Adipocyte (in vitro differentiated cells): ENCODE measurements around the gene STOX1.
"Not testable (repeated sequence)": the region's sequence is repeated elsewhere in the genome, so short reads cannot be mapped to it uniquely, and the experiment has no call there.

ENCODE experiments used
- DNase-seq: peaks from one replicate; pipeline ENCODE4 v3.0.0-alpha.2; 2015; ENCODE audit warnings: low read depth
- H3K27me3 ChIP-seq: replicated peaks from 2 replicates; pipeline ENCODE4 v1.7.0; 2013; ENCODE audit warnings: mild to moderate bottlenecking, low read length, moderate library complexity; ENCODE audit not compliant: control insufficient read depth, insufficient read depth
- H3K36me3 ChIP-seq: 2 replicates; pipeline ENCODE4 v1.7.0; 2013; ENCODE audit warnings: low read length, mild to moderate bottlenecking, moderate library complexity; ENCODE audit not compliant: control insufficient read depth, insufficient read depth, severe bottlenecking
- H3K4me1 ChIP-seq: 2 replicates; pipeline ENCODE4 v1.7.0; 2013; ENCODE audit warnings: mild to moderate bottlenecking, low read length, moderate library complexity; ENCODE audit not compliant: control insufficient read depth, insufficient read depth
- H3K4me3 ChIP-seq: 2 replicates; pipeline ENCODE4 v1.7.0; 2013; ENCODE audit warnings: mild to moderate bottlenecking, low read length, moderate library complexity
- H3K9ac ChIP-seq: 2 replicates; pipeline ENCODE4 v1.7.0; 2013; ENCODE audit warnings: mild to moderate bottlenecking, low read length, moderate library complexity
- H3K9me3 ChIP-seq: 2 replicates; pipeline ENCODE4 v1.7.0; 2013; ENCODE audit warnings: mild to moderate bottlenecking, low read length, moderate library complexity; ENCODE audit not compliant: control insufficient read depth

The STOX1 gene

DNA sequence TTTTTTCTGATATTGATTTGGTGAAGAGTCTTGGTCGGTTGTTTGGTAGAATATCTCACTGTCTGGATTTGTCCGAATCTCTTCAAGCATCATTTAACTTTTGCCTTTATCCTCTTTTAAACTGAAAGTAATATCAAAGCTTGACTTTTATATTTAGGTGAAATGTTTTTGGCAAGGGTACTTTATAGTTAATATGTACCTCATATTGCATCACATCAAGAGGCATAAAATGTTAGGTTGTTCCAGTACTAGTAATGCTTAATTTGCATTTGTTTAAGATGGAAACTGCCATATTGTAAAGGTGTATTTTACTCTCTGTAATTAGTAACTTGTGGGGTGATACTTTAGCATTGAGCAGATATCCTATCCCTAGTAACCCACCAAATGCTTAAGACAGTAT, 111.6 kb downstream of the STOX1 start:
- no peaks in the 10 kb centered on the region for H3K27me3 ChIP-seq
- no peaks in the 10 kb centered on the region for H3K9me3 ChIP-seq
- H3K36me3 ChIP-seq: peaks cover 49% of the 10 kb centered on the region
- H3K4me1 ChIP-seq: peaks cover 15% of the 10 kb centered on the region
- no peak overlapping the region for H3K9ac ChIP-seq
- no peak overlapping the region for H3K4me3 ChIP-seq
- no peak for DNase-seq

DNA sequence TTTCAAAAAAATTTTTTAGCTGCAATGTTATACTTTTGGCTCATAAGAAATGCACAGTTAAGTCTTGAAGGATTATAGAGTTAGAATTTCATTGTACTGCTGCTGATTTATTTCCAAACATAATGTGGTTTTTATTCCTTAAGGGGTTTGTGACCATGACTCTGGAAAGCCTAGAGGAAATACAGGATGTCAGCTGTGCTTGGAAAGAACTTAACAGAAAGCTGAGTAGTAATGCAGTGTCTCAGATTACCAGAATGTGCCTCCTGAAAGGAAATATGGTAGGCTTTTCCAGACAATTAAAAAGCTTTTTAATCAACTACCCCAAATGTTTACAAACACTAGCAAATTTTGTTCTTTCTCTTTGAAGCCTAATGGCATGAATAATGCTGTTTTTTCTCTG, 113.6 kb downstream of the STOX1 start:
- peaks cover 55% of the 10 kb centered on the region for H3K36me3 ChIP-seq
- peak; percentile 24 for DNase-seq
- not testable (repeated sequence) for H3K4me3 ChIP-seq, H3K9ac ChIP-seq, H3K9me3 ChIP-seq, H3K27me3 ChIP-seq
- peaks cover 15% of the 10 kb centered on the region for H3K4me1 ChIP-seq
